ENCODE measurements around the gene CDC42EP3. TPM values are rescaled to one million over a fixed set of nuclear protein-coding genes. Genes with fewer than 3 reads are reported as not detected.

Gene CDC42EP3
- total RNA-seq, 1 donor: 136 TPM

GRCh38 chr2:37621199-37621598 lies 50.2 kb downstream of the CDC42EP3 start:
- Histone ChIP-seq H3K36me3 (ENCODE audit: insufficient read depth, low read length) (no peaks in the 10 kb centered on the region), H3K4me3 (ENCODE audit: insufficient read depth, low read length) (no peak overlapping the region), H3K4me2 (ENCODE audit: insufficient read depth, low read length) (no peak overlapping the region), H3K27ac (ENCODE audit: low read depth, low read length) (no peak overlapping the region), H4K20me1 (ENCODE audit: insufficient read depth, low read length) (no peaks in the 10 kb centered on the region), H2AFZ (ENCODE audit: low read length) (no peak overlapping the region), H3K4me1 (ENCODE audit: insufficient read depth, low read length) (peaks cover 42% of the 10 kb centered on the region), H3K9me3 (ENCODE audit: low read depth, low read length) (no peaks in the 10 kb centered on the region), H3K27me3 (ENCODE audit: insufficient read depth, low read length) (no peaks in the 10 kb centered on the region), H3K79me2 (ENCODE audit: insufficient read depth, low read length) (no peaks in the 10 kb centered on the region)
- TF ChIP-seq, protein P1, sequence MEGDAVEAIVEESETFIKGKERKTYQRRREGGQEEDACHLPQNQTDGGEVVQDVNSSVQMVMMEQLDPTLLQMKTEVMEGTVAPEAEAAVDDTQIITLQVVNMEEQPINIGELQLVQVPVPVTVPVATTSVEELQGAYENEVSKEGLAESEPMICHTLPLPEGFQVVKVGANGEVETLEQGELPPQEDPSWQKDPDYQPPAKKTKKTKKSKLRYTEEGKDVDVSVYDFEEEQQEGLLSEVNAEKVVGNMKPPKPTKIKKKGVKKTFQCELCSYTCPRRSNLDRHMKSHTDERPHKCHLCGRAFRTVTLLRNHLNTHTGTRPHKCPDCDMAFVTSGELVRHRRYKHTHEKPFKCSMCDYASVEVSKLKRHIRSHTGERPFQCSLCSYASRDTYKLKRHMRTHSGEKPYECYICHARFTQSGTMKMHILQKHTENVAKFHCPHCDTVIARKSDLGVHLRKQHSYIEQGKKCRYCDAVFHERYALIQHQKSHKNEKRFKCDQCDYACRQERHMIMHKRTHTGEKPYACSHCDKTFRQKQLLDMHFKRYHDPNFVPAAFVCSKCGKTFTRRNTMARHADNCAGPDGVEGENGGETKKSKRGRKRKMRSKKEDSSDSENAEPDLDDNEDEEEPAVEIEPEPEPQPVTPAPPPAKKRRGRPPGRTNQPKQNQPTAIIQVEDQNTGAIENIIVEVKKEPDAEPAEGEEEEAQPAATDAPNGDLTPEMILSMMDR (IDR thresholded peaks at IDR 0.05; ENCODE audit: extremely low read depth, low read depth, low read length): no peak
- DNase-seq (ENCODE audit: insufficient read length, low spot score, missing footprints): no peak

- no peak overlapping the region for H3K4me2 ChIP-seq (ENCODE audit: insufficient read depth, low read length)
- H3K4me3 ChIP-seq (ENCODE audit: insufficient read depth, low read length): no peak overlapping the region
- H3K79me2 ChIP-seq (ENCODE audit: insufficient read depth, low read length): no peaks in the 10 kb centered on the region
- TF ChIP-seq, protein P1 (IDR thresholded peaks at IDR 0.05; ENCODE audit: extremely low read depth, low read depth, low read length): no peak
- no peak for DNase-seq (ENCODE audit: insufficient read length, low spot score, missing footprints)
- H3K9me3 ChIP-seq (ENCODE audit: low read depth, low read length): no peaks in the 10 kb centered on the region
- peak overlapping the region; percentile 31 for H3K27ac ChIP-seq (ENCODE audit: low read depth, low read length)
- no peaks in the 10 kb centered on the region for H3K36me3 ChIP-seq (ENCODE audit: insufficient read depth, low read length)
- no peaks in the 10 kb centered on the region for H3K27me3 ChIP-seq (ENCODE audit: insufficient read depth, low read length)
- peaks cover 34% of the 10 kb centered on the region for H3K4me1 ChIP-seq (ENCODE audit: insufficient read depth, low read length)
- peak overlapping the region; percentile 82 for H2AFZ ChIP-seq (ENCODE audit: low read length)
- H4K20me1 ChIP-seq (ENCODE audit: insufficient read depth, low read length): no peaks in the 10 kb centered on the region
Observed at GRCh38 chr2:37619959-37620300, 51.5 kb downstream of the CDC42EP3 start.

GRCh38 chr2:37619230-37619958 lies 52.0 kb downstream of the CDC42EP3 start:
- H3K4me3 ChIP-seq (ENCODE audit: insufficient read depth, low read length): no peak overlapping the region
- no peaks in the 10 kb centered on the region for H3K36me3 ChIP-seq (ENCODE audit: insufficient read depth, low read length)
- H3K79me2 ChIP-seq (ENCODE audit: insufficient read depth, low read length): no peaks in the 10 kb centered on the region
- no peak overlapping the region for H3K4me2 ChIP-seq (ENCODE audit: insufficient read depth, low read length)
- H2AFZ ChIP-seq (ENCODE audit: low read length): peak overlapping the region; percentile 82
- TF ChIP-seq, protein P1 (IDR thresholded peaks at IDR 0.05; ENCODE audit: extremely low read depth, low read depth, low read length): no peak
- H3K27me3 ChIP-seq (ENCODE audit: insufficient read depth, low read length): no peaks in the 10 kb centered on the region
- H4K20me1 ChIP-seq (ENCODE audit: insufficient read depth, low read length): no peaks in the 10 kb centered on the region
- peaks cover 30% of the 10 kb centered on the region for H3K4me1 ChIP-seq (ENCODE audit: insufficient read depth, low read length)
- no peaks in the 10 kb centered on the region for H3K9me3 ChIP-seq (ENCODE audit: low read depth, low read length)
- no peak for DNase-seq (ENCODE audit: insufficient read length, low spot score, missing footprints)
- peak overlapping the region; percentile 31 for H3K27ac ChIP-seq (ENCODE audit: low read depth, low read length)

DNA sequence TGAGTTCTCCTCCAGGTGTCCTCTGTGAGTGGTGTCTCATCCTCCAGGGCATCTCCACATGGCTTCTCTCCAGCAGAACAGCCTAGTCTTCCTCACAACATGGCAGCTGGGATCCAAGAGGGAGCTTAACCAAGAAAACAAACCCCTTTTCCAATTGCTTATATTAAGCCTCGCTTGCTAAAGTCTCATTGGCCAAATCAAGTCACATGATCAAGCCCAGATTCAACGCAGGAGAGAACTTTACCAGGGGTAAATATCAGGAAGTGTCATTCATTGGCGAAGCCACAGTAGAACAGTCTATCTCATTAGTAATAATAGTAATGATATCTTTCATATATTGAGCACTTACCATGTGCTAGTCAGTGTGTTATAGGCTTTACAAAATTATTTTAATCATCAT lies 53.1 kb downstream of the CDC42EP3 start:
- Histone ChIP-seq H4K20me1 (ENCODE audit: insufficient read depth, low read length) (no peaks in the 10 kb centered on the region), H3K36me3 (ENCODE audit: insufficient read depth, low read length) (no peaks in the 10 kb centered on the region), H2AFZ (ENCODE audit: low read length) (no peak overlapping the region), H3K4me3 (ENCODE audit: insufficient read depth, low read length) (no peak overlapping the region), H3K4me2 (ENCODE audit: insufficient read depth, low read length) (no peak overlapping the region), H3K27me3 (ENCODE audit: insufficient read depth, low read length) (no peaks in the 10 kb centered on the region), H3K4me1 (ENCODE audit: insufficient read depth, low read length) (peaks cover 26% of the 10 kb centered on the region), H3K27ac (ENCODE audit: low read depth, low read length) (no peak overlapping the region), H3K9me3 (ENCODE audit: low read depth, low read length) (no peaks in the 10 kb centered on the region), H3K79me2 (ENCODE audit: insufficient read depth, low read length) (no peaks in the 10 kb centered on the region)
- DNase-seq (ENCODE audit: insufficient read length, low spot score, missing footprints): no peak
- TF ChIP-seq, protein P1 (IDR thresholded peaks at IDR 0.05; ENCODE audit: extremely low read depth, low read depth, low read length): no peak

All from osteoblast (primary cell).